Tibial nerve (tissue), 4 donors: ENCODE results near the gene WBP11.

Source experiments
- EP300 ChIP-seq, 2 donors: sonication (generic); formaldehyde crosslinking; IDR thresholded peaks; one replicate each; pipeline ENCODE4 v1.6.1; 2017; ENCODE audit warnings: antibody characterized with exemption in 2 of 2, mild to moderate bottlenecking in 1 of 2
- POLR2A ChIP-seq, 2 donors: fragments of 450-650 bp; IDR thresholded peaks; one replicate each; pipeline ENCODE4 v1.6.1; 2017; ENCODE audit warnings: antibody characterized with exemption in 2 of 2, mild to moderate bottlenecking in 2 of 2, moderate library complexity in 2 of 2
- TF ChIP-seq, protein P1 (sequence below), 5 experiments: fragments of 200-600 bp in 3 of 5; fragments of 450-650 bp in 2 of 5; sonication (generic) in 3 of 5; IDR thresholded peaks; one replicate each; pipeline ENCODE4 v1.5.1; 2016 to 2019; ENCODE audit warnings: antibody characterized with exemption in 5 of 5, mild to moderate bottlenecking in 3 of 5, moderate library complexity in 2 of 5

DNA sequence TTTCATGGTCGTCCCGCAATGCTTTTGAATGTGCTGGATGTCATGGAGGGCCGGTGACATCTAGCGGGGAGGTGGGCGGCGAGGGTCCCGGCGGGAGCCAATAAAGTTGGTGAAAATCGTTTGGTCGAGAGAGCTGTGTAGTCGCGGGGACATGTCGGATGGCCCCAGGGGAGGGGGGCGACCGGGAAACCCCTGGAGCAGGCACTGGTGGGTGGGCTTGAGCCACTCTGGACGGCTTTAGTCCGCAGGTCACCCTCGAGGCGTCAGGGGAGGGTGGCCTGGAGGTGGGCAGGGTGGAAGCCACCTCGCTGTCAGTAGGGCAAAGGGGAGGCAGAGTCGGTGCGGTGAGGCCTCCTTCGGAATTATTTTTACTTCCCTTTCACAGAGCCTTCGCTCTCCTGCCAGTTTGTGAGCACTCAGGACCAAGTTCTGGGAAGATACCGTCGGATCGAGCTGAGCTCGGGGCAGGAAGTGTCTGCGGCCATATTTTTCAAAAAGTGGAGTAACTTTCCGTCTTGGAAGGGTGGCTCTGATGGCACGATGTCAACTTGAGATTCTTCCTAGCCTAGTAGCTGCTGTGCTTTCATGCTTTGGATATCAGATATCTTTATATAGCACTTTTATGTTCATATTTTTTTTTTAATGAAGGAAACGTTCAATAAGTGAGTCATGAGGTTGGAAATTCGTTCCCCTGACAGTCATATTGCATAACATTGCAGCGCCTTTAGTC is 28.2 kb downstream of the WBP11 start:
- TF ChIP-seq POLR2A (IDR thresholded peaks at IDR 0.05) (no peak), EP300 (IDR thresholded peaks at IDR 0.05) (peak in 1 of 2 donors; percentile 61)
- TF ChIP-seq, protein P1, sequence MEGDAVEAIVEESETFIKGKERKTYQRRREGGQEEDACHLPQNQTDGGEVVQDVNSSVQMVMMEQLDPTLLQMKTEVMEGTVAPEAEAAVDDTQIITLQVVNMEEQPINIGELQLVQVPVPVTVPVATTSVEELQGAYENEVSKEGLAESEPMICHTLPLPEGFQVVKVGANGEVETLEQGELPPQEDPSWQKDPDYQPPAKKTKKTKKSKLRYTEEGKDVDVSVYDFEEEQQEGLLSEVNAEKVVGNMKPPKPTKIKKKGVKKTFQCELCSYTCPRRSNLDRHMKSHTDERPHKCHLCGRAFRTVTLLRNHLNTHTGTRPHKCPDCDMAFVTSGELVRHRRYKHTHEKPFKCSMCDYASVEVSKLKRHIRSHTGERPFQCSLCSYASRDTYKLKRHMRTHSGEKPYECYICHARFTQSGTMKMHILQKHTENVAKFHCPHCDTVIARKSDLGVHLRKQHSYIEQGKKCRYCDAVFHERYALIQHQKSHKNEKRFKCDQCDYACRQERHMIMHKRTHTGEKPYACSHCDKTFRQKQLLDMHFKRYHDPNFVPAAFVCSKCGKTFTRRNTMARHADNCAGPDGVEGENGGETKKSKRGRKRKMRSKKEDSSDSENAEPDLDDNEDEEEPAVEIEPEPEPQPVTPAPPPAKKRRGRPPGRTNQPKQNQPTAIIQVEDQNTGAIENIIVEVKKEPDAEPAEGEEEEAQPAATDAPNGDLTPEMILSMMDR (IDR thresholded peaks at IDR 0.05), result no peak
